Duodenal mucosa (tissue), 2 donors: ENCODE data around the gene NAAA.
"Not testable (repeated sequence)": the region's sequence is repeated elsewhere in the genome, so short reads cannot be mapped to it uniquely, and the experiment has no call there.

Experiments used
- H3K27ac ChIP-seq: one replicate; pipeline ENCODE4 v1.7.0; 2013; ENCODE audit warnings: low read depth, low read length
- H3K27me3 ChIP-seq, 2 donors: one replicate each; pipeline ENCODE4 v1.7.0; 2013; ENCODE audit warnings: low read length in 2 of 2, control low read depth in 1 of 2; ENCODE audit not compliant: insufficient read depth in 2 of 2, control insufficient read depth in 1 of 2
- H3K36me3 ChIP-seq, 2 donors: one replicate each; pipeline ENCODE4 v1.7.0; 2013; ENCODE audit warnings: low read length in 2 of 2, control low read depth in 1 of 2; ENCODE audit not compliant: insufficient read depth in 2 of 2, control insufficient read depth in 1 of 2
- H3K4me1 ChIP-seq, 2 donors: one replicate each; pipeline ENCODE4 v1.7.0; 2013; ENCODE audit warnings: low read length in 2 of 2, control low read depth in 1 of 2; ENCODE audit not compliant: insufficient read depth in 2 of 2, control insufficient read depth in 1 of 2
- H3K4me3 ChIP-seq, 2 donors: one replicate each; pipeline ENCODE4 v1.7.0; 2013; ENCODE audit warnings: low read length in 2 of 2, low read depth in 1 of 2
- H3K9ac ChIP-seq, 2 donors: one replicate each; pipeline ENCODE4 v1.7.0; 2013; ENCODE audit warnings: low read length in 2 of 2, low read depth in 1 of 2
- H3K9me3 ChIP-seq, 2 donors: one replicate each; pipeline ENCODE4 v1.7.0; 2013; ENCODE audit warnings: low read length in 2 of 2, control low read depth in 1 of 2; ENCODE audit not compliant: control insufficient read depth in 1 of 2

NAAA gene

DNA sequence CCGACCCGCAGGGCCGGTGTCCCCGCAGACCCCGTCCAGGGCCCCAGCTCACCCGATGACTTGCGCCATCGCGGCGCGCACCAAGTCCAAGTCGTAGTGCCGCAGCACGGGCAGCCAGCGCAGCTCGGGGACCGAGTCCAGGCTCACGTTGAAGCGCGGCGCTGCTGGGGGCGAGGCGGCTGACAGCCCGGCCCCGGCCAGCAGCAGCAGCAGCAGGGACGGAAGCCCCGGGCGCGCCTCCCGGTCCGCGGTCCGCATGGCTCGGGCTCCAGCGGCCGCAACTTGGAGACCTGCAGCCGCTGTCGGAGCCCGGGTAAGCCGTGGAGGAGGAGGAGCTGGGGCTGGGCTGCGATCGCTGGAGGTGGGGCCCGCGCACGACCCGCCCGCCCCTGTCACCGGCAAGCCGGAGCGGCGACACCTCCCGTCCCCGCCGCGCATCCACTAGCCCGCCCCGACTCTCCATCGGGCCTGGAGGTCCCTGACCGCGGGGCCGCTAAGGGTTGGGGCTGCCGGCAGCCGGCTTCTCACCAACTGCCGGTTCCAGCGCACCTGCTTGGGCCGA lies at the start of gene NAAA:
Gene NAAA (minus strand): TSS at position 322 of the 562 bp plus-strand sequence. CDS start 64 bp downstream, at position 258.
- peak within 1 kb of the TSS; percentile 61 to 72 for H3K9ac ChIP-seq
- H3K9me3 ChIP-seq: no peaks in the 10 kb centered on the region
- peak within 1 kb of the TSS; percentile 84 to 98 for H3K4me3 ChIP-seq
- H3K27me3 ChIP-seq: no peaks in the 10 kb centered on the region
- peaks cover 0 to 8% of the 10 kb centered on the region in 2 donors for H3K36me3 ChIP-seq
- peaks cover 0 to 9% of the 10 kb centered on the region in 2 donors for H3K4me1 ChIP-seq
- H3K27ac ChIP-seq: peak within 1 kb of the TSS; percentile 5

- Histone ChIP-seq H3K27me3 (no peaks in the 10 kb centered on the region), H3K27ac (no peak overlapping the region), H3K4me1 (peaks cover 11 to 12% of the 10 kb centered on the region in 2 donors), H3K9ac (peak overlapping the region; percentile 56 to 59), H3K36me3 (no peaks in the 10 kb centered on the region), H3K4me3 (peak overlapping the region; percentile 88 to 95), H3K9me3 (no peaks in the 10 kb centered on the region)
These were observed 49.2 kb upstream of the NAAA start for GRCh38 chr4:75989846-75990528.

DNA sequence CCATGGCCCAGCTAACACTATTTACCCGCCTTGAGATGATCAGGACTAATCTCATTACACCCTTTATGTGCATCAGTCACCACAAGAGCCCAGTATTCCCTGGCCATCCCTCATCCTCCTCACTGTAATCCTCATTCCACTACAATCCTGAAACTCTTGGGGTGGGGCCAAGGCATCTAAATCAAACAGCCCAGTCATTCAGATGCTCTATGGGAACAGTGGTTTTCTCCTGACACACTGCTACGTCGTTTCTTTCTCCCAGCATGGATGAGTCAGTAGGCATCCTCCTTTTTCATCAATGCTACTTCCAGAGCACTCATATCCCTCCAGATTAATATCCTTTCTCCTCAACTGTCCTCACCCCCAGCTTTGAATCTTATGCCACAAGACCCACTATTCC lies 44.3 kb upstream of the NAAA start:
- H3K9ac ChIP-seq: no peak overlapping the region
- no peaks in the 10 kb centered on the region for H3K27me3 ChIP-seq
- no peak overlapping the region for H3K4me3 ChIP-seq
- H3K27ac ChIP-seq: no peak overlapping the region
- peaks cover 11 to 12% of the 10 kb centered on the region in 2 donors for H3K4me1 ChIP-seq
- H3K36me3 ChIP-seq: peaks cover 13 to 16% of the 10 kb centered on the region in 2 donors
- H3K9me3 ChIP-seq: no peaks in the 10 kb centered on the region

- Histone ChIP-seq H3K27ac (no peak overlapping the region), H3K9ac (no peak overlapping the region), H3K9me3 (no peaks in the 10 kb centered on the region), H3K4me1 (no peaks in the 10 kb centered on the region), H3K36me3 (peaks cover 28 to 51% of the 10 kb centered on the region in 2 donors), H3K27me3 (no peaks in the 10 kb centered on the region), H3K4me3 (no peak overlapping the region)
These were observed 39.8 kb upstream of the NAAA start for GRCh38 chr4:75980576-75980975.

DNA sequence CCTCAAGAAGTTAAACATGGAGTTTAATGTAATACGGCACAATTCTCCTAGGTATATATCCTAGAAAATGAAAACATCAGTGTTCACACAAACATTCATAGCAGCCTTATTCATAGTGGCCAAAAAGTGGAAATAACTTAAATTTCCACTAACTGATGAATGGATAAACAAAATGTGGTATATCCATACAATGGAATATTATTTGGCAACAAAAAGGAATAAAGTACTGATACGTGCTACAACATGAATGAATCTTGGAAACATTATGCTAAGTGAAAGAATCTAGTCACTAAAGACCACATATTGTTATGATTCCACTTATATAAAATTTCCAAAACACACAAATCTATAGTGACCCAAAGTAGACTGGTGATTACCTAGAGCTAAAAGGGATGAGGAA lies 35.4 kb upstream of the NAAA start:
- H3K9ac ChIP-seq: no peak overlapping the region
- no peak overlapping the region for H3K4me3 ChIP-seq
- no peaks in the 10 kb centered on the region for H3K27me3 ChIP-seq
- H3K27ac ChIP-seq: no peak overlapping the region
- no peaks in the 10 kb centered on the region for H3K4me1 ChIP-seq
- no peaks in the 10 kb centered on the region for H3K9me3 ChIP-seq
- peaks cover 46 to 75% of the 10 kb centered on the region in 2 donors for H3K36me3 ChIP-seq

DNA sequence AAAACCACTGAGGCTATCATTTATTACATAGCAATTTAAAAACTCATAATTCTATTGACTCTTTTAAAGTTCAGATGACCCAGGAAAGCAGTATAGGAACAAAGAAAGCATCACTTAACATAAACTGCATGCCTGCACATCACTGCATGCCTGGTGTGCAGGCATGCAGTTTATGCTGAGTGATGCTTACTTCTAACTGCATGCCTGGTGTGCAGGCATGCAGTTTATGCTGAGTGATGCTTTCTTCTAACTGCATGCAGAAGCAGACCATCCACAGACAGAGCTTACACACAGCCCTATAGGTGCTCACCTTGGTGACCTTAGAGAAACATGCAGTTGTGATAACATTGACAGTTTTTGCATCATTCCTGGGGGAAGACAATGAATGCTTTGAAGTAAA lies 33.0 kb upstream of the NAAA start:
- peaks cover 54 to 82% of the 10 kb centered on the region in 2 donors for H3K36me3 ChIP-seq
- no peaks in the 10 kb centered on the region for H3K4me1 ChIP-seq

GRCh38 chr4:75968084-75968483 lies 27.3 kb upstream of the NAAA start:
- peaks cover 56 to 87% of the 10 kb centered on the region in 2 donors for H3K36me3 ChIP-seq
- H3K4me1 ChIP-seq: no peaks in the 10 kb centered on the region
- peaks cover 0 to 3% of the 10 kb centered on the region in 2 donors for H3K9me3 ChIP-seq
- no peak overlapping the region for H3K9ac ChIP-seq
- no peaks in the 10 kb centered on the region for H3K27me3 ChIP-seq
- no peak overlapping the region for H3K27ac ChIP-seq
- H3K4me3 ChIP-seq: no peak overlapping the region

More for the DNA sequence above, 33.0 kb upstream of the NAAA start:
- Histone ChIP-seq H3K27ac (no peak overlapping the region), H3K4me3 (no peak overlapping the region), H3K9me3 (no peaks in the 10 kb centered on the region), H3K27me3 (no peaks in the 10 kb centered on the region), H3K9ac (no peak overlapping the region)

DNA sequence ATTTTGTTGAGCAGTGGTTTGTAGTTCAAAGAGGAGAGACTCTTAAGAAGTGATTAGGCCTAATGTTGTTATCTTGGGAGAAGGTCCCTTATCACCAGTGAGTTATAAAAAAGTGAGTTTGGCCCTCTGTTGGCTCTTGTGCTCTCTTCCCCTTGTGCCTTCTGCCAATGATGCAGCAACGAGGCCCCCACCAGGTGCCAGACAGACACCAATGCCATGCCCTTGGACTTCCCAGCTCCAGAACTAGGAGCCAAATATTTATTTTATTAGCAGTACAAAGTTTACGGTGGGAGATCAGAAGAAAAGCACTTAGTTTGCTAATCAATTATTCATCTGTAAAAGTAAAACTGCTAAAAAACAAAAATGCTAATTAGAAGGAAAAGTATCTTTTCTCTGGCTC lies 22.7 kb upstream of the NAAA start:
- peaks cover 37 to 79% of the 10 kb centered on the region in 2 donors for H3K36me3 ChIP-seq
- no peak overlapping the region for H3K27ac ChIP-seq
- no peaks in the 10 kb centered on the region for H3K27me3 ChIP-seq
- H3K9me3 ChIP-seq: peaks cover 0 to 3% of the 10 kb centered on the region in 2 donors
- no peaks in the 10 kb centered on the region for H3K4me1 ChIP-seq
- H3K9ac ChIP-seq: no peak overlapping the region
- no peak overlapping the region for H3K4me3 ChIP-seq

- H3K36me3 ChIP-seq: peaks cover 44 to 79% of the 10 kb centered on the region in 2 donors
- not testable (repeated sequence) for H3K9ac ChIP-seq, H3K9me3 ChIP-seq, H3K4me3 ChIP-seq, H3K27me3 ChIP-seq, H3K27ac ChIP-seq, H3K4me1 ChIP-seq
These were observed 21.3 kb upstream of the NAAA start for GRCh38 chr4:75962072-75962471.

GRCh38 chr4:75958546-75958945 lies 17.7 kb upstream of the NAAA start:
- not testable (repeated sequence) for H3K4me1 ChIP-seq, H3K9me3 ChIP-seq, H3K27me3 ChIP-seq, H3K4me3 ChIP-seq, H3K9ac ChIP-seq, H3K27ac ChIP-seq
- peaks cover 42 to 77% of the 10 kb centered on the region in 2 donors for H3K36me3 ChIP-seq
